HG03025 (cell line): ENCODE data around the gene DLK1.

Experiments used
- ATAC-seq: cut with Tn5 transposase; IDR thresholded peaks from one replicate; pipeline ENCODE4 v1.9.1; 2021; ENCODE audit warnings: mild to moderate bottlenecking, moderate library complexity; ENCODE audit not compliant: unreplicated experiment, low FRiP score

The DLK1 gene

DNA sequence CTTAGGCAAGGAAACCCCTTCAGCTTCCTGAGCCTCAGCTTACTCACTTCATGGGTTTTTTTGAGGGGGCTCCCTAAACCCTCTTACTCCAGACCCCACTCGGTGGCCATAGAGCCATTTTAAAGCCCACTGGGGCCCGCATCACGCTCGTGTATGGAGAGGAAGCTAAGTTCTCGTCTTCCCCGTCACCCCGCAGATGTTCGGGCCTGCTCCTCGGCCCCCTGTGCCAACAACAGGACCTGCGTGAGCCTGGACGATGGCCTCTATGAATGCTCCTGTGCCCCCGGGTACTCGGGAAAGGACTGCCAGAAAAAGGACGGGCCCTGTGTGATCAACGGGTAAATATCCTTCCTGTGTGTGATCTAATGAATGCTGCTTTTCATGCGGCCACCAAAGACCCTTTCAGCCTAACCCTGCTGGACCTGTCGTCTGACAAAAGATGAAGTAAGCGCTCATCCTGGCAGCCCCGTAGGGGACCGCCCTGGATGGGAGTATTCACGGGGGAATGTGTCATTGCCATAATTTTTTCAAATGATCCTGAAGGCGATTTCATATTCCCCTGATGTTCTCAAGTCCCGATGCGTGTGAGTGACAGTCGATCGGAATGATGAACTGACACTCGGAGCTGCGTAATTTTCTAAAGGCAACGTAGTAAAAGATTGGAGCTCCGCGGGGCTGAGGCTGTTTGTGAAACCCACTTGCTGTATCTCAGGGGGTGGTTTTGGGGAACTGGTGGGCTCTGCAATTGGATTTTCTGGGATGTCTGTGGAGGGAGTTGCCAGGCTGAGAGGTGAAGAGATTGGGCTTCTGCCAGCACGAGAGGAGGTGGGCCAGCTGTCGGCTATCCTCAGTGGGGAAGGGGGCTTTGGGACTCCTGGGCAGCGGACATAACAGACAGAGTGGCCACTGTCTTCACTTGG is 5.4 kb downstream of the DLK1 start:
- ATAC-seq = no peak

DNA sequence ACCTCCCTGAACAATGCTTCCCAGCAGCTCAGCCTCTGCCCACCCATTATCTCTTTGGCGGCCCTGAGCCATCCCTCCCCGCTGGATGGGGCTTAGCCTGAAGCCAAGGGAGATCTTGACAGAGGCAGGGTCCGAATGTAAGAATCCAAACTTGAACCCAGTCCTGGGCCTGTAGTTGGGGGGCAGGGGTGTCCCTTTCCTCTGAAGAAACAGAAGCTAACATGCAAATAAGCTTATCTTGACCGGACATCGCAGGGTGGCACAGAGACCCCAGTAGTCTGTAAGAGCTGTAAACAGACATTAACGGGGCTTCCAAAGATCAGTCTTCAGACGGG is 6.0 kb downstream of the DLK1 start:
- no peak for ATAC-seq

DNA sequence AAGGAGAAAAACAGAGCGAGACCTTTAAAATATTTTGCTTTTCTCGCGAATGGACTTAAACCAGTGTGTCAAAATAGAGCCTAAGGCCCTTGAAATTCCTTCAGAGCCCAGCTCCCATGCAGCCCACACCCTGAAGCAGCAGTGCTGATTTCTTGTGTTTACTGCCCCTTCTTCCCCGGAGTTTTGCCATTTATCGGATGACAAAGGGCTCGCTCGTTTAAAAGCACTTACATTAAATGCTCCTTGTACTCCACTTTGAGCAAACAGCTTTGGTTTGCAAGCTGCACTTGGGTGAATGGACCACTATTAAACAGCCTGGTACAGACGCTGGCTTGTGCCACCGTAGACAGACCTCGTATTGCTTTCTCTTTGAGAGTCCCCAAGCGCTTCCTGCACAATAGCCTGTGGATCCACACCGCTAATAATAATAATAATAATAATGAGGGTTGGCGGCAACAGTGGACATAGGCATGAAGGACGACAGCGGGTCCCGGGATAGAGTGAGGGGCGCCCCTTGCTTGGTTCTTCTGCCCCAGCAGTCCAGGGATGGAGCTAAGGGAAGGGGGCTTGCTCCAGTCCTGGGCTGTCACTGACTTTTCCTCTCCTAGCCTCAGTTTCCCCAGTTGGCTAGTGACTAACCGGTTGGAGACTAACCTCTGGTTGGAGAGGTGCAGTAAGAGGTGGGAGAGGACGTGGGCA is 6.6 kb downstream of the DLK1 start:
- ATAC-seq = no peak

DNA sequence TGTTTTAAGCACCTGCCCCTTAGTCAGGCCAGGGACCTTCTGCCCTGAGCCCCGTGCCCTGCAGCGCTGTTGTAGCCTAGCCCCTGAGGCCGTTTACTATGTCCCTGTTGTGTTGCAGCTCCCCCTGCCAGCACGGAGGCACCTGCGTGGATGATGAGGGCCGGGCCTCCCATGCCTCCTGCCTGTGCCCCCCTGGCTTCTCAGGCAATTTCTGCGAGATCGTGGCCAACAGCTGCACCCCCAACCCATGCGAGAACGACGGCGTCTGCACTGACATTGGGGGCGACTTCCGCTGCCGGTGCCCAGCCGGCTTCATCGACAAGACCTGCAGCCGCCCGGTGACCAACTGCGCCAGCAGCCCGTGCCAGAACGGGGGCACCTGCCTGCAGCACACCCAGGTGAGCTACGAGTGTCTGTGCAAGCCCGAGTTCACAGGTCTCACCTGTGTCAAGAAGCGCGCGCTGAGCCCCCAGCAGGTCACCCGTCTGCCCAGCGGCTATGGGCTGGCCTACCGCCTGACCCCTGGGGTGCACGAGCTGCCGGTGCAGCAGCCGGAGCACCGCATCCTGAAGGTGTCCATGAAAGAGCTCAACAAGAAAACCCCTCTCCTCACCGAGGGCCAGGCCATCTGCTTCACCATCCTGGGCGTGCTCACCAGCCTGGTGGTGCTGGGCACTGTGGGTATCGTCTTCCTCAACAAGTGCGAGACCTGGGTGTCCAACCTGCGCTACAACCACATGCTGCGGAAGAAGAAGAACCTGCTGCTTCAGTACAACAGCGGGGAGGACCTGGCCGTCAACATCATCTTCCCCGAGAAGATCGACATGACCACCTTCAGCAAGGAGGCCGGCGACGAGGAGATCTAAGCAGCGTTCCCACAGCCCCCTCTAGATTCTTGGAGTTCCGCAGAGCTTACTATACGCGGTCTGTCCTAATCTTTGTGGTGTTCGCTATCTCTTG is 7.6 kb downstream of the DLK1 start:
- ATAC-seq = no peak

DNA sequence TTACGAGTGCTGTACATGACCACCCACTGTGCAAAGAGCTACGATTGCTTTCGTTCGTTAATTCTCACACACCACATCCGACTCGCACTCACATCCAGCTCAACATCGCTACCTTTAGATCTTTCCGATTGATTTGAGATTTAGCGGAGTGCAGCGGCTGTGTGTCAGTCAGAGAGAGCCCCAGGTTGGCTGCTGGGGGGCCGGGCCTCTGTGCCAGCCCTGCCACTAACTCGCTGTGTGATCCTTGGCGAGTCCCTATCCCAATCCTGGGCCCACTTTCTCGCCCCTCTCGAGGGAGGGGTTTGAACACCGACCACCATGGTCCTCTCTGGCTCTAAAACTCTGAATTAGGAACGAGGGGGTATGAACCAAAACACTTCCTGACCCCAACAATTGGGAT is 8.6 kb downstream of the DLK1 start:
- no peak for ATAC-seq

DNA sequence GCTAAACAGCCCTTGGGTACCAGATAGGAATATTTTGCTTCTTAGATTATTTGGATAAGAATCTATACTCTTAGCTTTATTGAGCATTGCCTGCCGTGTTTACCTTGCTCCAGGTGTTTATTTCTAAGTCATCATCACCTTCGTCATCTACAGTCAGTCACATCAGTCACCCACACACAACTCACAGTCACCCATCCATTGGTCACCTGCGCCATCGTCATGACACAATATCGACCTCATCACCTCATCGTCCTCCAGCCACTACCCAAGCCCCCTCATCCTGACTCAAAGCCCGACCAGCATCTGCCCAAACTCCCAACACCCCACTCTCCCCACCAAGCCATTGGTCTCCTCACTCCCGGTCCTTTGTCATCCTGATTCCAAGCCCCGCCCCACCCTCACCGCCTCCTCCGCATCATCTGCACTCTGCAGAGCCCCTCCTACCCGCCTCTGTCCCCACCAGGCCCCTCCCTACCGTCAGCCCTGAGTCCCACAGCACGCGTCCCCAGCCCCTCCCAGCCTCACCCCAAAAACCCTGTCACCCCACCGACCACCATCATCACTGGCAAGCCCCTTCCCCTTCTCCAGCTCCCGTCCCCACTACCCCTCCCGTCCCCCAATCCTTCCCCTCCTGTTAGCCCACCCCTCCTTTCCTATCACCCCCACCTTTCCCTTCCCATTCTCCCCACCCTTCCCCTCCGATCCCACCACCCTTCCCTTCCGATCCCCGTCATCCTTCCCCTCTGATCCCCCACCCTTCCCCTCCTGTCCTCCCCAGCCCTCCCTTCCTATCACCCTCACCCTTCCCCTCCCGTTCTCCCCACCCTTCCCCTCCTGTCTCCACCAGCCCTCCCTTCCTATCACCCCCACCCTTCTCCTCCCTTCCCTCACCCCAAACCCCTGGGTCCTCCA is 9.8 kb downstream of the DLK1 start:
- no peak for ATAC-seq

DNA sequence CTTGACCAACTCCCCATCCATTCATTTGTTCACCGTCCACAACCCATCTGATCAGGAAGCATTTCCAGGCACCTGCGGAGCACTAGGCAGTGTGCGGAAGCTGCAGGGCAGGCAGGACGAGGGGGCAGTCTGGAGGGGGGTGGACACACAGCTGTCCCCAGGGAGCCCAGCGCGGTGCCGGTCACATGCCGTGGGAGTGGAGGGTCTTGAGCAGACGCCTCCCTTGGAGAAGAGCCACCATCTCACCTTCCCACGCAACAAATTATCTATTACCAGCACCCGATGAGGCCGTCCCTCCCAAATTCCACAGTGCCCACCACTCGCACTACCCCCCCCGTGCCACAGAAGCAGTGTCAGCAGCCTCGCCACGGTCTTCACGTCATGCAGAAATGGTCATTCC is 10.8 kb downstream of the DLK1 start:
- ATAC-seq = no peak

DNA sequence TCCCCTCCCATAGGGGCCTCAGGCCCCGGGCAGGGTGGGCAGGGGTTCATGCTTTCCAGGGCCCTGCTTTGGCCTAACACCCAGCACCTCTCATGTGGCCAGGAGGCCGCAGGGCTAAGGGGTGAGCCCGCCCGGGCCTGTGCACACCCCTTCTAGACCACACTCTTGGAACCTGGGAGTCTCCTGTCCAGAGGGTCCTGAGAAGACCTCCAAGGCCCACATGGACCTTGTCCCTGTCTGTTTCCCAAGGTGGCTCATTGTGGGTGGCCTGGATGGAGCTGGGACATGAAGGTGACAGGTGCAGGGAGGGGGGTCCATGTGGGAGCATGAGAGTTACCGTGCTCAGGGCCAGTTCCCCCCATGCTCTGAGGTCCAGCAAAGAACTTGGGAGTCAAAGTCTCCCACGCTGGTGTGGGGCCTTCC is 11.6 kb downstream of the DLK1 start:
- ATAC-seq = no peak

DNA sequence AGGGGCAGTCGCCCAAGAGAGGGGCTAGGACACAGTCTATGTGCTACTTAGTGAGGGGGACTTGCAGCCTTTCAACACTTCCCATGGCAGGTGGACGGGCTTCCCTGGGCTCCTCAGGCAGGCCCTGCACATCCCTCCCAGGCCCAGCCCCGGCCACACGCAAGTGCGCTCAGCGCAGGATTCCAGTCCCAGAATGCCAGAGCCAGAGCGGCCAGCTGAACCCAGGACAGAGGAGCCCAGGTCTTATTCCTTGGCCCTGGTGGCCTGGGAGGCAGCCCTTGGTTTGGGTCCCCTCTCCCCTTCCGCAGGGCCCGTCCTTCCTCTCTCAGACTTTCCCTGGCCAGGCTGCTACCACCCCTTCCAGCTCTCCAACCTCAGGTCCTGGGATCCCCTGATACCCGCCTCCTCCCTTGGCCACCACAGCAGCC is 12.0 kb downstream of the DLK1 start:
- no peak for ATAC-seq

DNA sequence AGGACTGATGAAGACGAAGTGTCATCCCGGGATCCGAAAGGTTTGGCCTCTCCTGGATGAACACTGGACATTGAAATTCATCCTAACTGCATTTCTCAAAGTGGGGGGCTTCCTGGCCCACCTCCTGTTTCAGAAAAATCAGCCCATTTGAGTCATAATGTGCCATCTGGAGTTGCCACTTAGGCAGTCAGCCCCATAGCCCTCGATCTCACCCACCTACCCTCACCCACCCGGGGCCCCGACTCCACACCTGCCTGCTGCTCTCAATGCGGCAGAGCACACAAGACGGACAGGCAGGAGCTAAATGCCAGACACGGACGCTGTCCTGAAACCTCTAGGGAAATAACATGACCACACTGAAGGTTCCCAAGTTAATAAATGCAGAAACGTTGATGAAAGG is 12.6 kb downstream of the DLK1 start:
- ATAC-seq = no peak

DNA sequence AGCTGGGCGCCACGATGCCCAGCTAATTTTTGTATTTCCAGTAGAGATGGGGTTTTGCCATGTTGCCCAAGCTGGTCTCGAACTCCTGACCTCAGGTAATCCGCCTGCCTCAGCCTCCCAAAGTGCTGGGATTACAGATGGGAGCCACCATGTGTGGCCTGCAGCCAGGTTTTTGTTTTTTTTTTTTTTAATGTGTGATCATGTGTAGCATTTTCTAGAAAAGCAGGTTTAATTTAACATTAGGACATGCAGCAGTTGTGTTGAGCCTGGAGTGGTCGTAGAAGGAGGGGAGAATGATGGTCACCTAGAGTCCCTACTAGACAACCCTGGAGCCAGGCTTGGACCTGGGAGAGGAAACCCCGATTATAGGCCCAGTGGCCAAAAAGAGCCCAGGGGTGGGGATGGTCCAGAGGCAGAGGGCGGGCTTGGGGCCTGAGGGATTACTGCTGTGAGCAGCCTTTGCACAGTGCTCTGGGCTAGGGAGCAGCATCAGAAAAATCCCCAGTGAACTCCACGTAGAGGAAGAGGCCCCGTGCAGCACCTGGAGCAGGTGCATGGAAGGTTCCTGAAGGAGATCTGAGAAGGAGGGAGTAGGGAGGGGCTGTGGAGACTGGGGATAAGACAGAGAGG is 13.6 kb downstream of the DLK1 start:
- no peak for ATAC-seq

DNA sequence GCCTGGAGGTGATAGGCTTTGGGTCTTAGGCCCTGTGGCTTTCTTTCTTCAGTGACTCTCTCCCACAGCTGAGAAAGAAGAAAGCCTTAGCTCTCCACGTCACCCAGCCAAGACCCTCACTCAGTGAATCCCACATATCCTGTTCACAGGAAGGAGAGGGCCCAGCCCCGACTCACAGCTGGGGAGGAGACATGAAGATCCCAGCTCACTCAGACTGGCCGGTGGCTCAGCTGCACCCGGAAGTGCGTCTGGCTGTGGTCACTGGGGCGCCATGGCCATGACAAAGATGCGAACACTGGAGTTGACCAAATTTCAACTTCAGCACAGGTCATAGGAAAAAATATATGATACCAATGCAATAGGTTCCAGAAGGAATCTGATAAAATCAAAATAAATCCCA is 14.2 kb downstream of the DLK1 start:
- no peak for ATAC-seq

DNA sequence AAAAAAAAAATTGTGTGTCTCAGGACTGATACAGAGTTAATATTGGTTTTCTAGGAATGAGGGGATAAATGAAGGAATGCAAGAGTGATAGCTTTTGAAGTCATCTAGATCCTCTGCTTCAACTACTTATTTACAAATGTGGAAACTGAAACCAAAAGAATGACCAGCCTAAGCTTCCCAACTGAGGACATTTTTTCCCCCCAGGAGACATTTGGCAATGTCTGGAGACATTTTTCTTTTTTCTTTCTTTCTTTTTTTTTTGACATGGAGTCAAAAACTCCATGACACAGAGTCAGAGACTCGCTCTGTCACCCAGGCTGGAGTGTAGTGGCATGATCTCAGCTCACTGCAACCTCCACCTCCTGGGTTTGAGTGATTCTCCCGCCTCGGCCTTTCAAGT is 15.3 kb downstream of the DLK1 start:
- ATAC-seq = no peak

DNA sequence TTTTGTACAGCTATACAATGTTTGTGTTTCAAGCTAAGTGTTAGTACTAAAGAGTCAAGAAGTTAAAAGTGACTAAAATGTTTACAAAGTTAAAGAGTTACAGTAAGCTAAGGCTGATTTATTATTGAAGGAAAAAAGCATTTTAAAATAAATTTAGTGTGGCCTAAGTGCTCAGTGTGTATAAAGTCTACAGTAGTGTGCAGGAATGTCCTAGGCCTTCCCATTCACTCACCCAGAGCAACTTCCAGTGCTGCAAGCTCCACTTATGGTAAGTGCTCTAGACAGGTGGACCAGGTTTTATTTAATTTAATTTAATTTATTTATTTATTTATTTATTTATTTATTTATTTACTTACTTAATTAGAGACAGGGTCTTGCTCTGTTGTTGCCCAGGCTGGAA is 19.6 kb downstream of the DLK1 start:
- ATAC-seq = no peak

DNA sequence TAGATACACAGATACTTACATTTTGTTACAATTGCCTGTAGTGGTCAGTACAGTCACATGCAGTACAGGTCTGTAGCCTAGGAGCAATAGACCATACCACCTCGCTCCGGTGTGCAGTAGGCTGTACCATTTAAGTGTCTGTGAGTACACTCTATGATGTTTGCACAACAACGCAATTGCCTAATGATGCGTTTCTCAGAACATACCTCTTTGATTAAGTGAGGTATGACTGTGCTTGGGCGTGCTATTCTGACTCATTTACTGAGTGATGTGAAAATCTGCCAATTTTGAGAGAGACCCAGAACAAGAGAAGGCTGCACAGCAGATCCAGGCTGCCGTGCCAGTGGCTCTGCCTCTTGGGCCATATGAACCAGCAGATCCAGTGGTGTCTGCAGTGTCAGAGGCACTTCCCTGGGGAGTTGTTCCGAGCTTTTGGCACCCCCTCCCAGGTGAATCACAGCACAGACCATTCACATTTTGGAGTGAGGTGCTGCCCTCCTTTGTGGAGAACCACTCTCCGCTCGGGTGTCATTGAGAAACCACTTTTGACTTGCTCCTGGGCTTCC is 20.4 kb downstream of the DLK1 start:
- no peak for ATAC-seq

DNA sequence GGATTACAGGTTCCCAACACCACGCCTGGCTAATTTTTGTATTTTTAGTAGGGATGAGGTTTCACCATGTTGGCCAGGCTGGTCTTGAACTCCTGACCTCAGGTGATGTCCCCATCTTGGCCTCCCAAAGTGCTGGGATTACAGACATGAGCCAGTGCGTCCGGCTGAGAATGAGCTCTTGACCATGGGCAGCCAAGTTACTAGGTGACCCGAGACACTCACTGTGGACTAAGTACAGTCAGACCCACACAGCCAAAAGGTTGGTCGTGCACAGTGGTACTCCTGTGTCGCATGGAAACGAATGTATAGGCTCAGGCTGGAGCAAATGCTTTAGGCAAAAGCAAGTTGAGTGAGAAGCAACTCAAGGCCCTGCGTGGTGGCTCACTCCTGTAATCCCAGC is 21.0 kb downstream of the DLK1 start:
- no peak for ATAC-seq

DNA sequence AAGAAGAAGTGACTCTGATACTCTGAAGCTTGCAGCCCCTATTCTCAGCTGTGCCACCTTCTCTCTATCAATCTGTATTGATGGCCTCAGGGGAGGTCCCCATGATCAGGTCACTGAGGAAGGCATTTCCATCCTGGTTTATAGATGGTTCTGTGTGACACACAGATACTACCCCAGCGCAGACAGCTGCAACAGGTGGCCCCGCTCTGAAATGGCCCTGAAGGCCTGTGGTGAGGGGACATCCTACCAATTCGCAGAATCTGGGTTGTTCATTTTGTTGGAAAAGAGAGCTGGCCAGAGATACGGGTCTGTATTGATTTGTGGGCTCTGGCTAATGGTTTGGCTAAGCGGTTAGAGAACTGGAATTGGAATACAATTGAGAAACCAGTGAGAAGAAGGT is 21.7 kb downstream of the DLK1 start:
- no peak for ATAC-seq

DNA sequence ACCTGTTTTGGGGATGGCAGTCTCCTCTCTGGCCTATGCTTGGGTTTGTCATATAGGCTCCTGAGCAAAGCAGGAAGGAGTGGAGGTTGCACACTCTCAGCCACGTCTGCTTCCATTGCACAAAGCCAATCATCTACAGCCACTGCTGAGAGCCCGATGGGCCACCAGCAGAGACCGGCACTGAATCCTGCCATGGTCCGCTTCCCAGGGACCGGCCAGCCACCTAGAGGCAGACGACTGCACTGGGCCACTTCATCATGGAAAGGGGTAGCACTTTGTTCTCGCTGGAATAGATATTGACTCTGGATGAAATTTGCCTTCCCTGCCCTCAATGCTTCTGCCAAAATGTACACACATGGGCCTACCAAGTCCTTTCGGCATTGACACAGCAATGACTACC is 22.3 kb downstream of the DLK1 start:
- no peak for ATAC-seq

DNA sequence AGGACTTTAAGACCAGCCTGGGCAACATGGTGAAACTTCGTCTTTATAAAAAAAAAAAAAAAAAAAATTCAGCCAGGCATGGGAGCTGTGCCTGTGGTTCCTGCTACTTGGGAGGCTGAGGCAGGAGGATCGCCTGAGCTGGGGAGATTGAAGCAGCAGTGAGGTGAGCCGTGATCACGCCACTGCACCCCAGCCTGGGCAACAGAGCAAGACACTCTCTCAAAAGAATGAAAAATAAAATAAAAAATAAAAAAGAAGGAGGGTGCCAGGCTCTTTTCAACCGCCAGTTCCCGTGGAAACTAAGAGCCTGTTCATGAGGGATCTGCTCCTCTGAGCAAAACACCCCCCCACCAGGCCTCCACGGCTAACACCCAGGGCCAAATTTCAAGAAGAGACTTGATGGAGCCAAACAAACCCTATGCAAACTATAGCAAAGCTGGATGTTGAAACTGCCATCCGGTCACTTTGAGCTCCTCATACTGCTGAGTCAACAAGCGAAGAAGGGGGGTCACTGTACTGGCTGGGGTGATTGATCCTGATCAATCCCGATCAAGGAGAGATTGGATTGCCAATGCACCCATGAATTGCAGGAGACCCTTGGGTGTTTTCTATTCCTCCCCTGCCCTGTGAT is 23.4 kb downstream of the DLK1 start:
- no peak for ATAC-seq
